Fibroblast of lung (primary cell): ENCODE data around the gene CYP4F22. TPM values are rescaled to one million over a fixed set of nuclear protein-coding genes. Genes with fewer than 3 reads are reported as not detected.

Source experiments
- DNase-seq, 2 donors: peaks; one replicate each; pipeline versions ENCODE4 v3.0.0 to v3.0.0-alpha.2; 2010; ENCODE audit warnings: low read depth in 2 of 2
- H2AFZ ChIP-seq: 2 replicates; pipeline ENCODE4 v1.5.1; 2012; ENCODE audit warnings: low read length, control low read depth, inconsistent platforms
- H3K27ac ChIP-seq: 2 replicates; pipeline ENCODE4 v1.5.1; 2011; ENCODE audit warnings: low read length, control low read depth; ENCODE audit not compliant: insufficient read depth
- H3K27me3 ChIP-seq: 2 replicates; pipeline ENCODE4 v1.5.1; 2011; ENCODE audit warnings: mild to moderate bottlenecking, low read length; ENCODE audit not compliant: control insufficient read depth, insufficient read depth
- H3K36me3 ChIP-seq: 2 replicates; pipeline ENCODE4 v1.5.1; 2011; ENCODE audit warnings: low read length; ENCODE audit not compliant: control insufficient read depth, insufficient read depth
- H3K4me1 ChIP-seq: 2 replicates; pipeline ENCODE4 v1.5.1; 2011; ENCODE audit warnings: low read length; ENCODE audit not compliant: control insufficient read depth, insufficient read depth; ENCODE audit errors: extremely low read depth
- H3K4me2 ChIP-seq: 2 replicates; pipeline ENCODE4 v1.5.1; 2011; ENCODE audit warnings: low read length, control low read depth; ENCODE audit not compliant: insufficient read depth; ENCODE audit errors: extremely low read depth
- H3K4me3 ChIP-seq, 4 experiments: fragments of 200-600 bp in 1 of 4; sonication (generic) in 1 of 4; replicated peaks in 1 of 4; 2 replicates each; pipeline ENCODE4 v1.5.1; 2011 to 2016; ENCODE audit warnings: low read length in 4 of 4, low read depth in 3 of 4, mild to moderate bottlenecking in 3 of 4, control low read depth in 2 of 4, inconsistent platforms in 1 of 4, mixed read lengths in 1 of 4; ENCODE audit not compliant: insufficient read depth in 1 of 4; ENCODE audit errors: control extremely low read depth in 1 of 4
- H3K79me2 ChIP-seq: 2 replicates; pipeline ENCODE4 v1.5.1; 2012; ENCODE audit warnings: mild to moderate bottlenecking, low read length, inconsistent platforms; ENCODE audit not compliant: control insufficient read depth, insufficient read depth
- H3K9ac ChIP-seq: 2 replicates; pipeline ENCODE4 v1.5.1; 2011; ENCODE audit warnings: mild to moderate bottlenecking, low read length, control low read depth; ENCODE audit not compliant: insufficient read depth
- H3K9me3 ChIP-seq: 2 replicates; pipeline ENCODE4 v1.5.1; 2012; ENCODE audit warnings: low read depth, low read length; ENCODE audit not compliant: control insufficient read depth, insufficient read depth
- H4K20me1 ChIP-seq: 2 replicates; pipeline ENCODE4 v1.5.1; 2011; ENCODE audit warnings: low read length; ENCODE audit not compliant: control insufficient read depth, insufficient read depth; ENCODE audit errors: extremely low read depth
- CTCF ChIP-seq, 2 donors: IDR thresholded peaks in 1 of 2; conservative IDR thresholded peaks in 1 of 2; 1 replicate in 1 of 2; 2 replicates in 1 of 2; pipeline ENCODE4 v1.5.1; 2011 to 2012; ENCODE audit warnings: low read length in 2 of 2, control low read depth in 1 of 2, inconsistent platforms in 1 of 2, low read depth in 1 of 2, mild to moderate bottlenecking in 1 of 2
- EZH2 ChIP-seq: IDR thresholded peaks from 2 replicates; pipeline ENCODE4 v1.5.1; 2012; ENCODE audit warnings: low read length, control low read depth, mild to moderate bottlenecking; ENCODE audit errors: missing control alignments
- polyA plus RNA-seq, 2 donors: library from polyadenylated mRNA; depleted of rRNA in 1 of 2; stranded (reverse) in 1 of 2; unstranded in 1 of 2; fragments of >200 nt; gene quantifications; 2 replicates each; pipeline ENCODE4 v1.2.1, GENCODE V29; 2011 to 2012; ENCODE audit warnings: missing spikeins in 1 of 2
- total RNA-seq: library from RNA; depleted of rRNA; stranded (reverse); fragments of >200 nt; gene quantifications from 2 replicates; pipeline ENCODE4 v1.2.1, GENCODE V29; 2014

Gene CYP4F22
- total and polyA plus RNA-seq, 2 donors (not counting 1 experiment from before 2014, with no cell fraction given), result not detected

DNA sequence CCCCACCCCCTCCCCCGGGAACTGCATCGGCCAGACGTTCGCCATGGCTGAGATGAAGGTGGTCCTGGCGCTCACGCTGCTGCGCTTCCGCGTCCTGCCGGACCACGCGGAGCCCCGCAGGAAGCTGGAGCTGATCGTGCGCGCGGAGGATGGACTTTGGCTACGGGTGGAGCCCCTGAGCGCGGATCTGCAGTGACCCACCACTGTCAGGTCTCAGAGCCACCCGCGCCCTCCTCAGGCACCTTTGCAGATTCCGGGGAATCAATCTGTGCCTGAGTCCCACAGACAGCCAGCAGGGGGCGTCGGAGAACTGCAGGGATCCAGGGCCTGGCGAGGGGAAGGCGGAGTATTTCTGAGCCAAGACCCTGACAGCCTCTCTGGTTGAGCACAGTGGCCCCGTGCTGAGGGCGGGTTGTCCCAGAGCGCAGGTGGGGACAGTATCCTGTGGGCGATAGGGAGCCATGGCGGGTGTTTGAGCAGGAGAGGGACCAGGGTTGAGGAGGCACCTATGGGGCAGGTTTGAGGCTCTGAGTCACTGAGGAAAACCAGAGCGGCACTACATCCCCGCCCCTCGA lies 76.3 kb downstream of the CYP4F22 start:
- DNase-seq, result peak; percentile 32 to 48
- H3K9me3 ChIP-seq, result no peaks in the 10 kb centered on the region
- TF ChIP-seq EZH2, result no peak
- TF ChIP-seq CTCF (conservative IDR thresholded peaks at IDR 0.05 in 1 of 2, IDR thresholded peaks at IDR 0.05 in 1 of 2; ENCODE audit: low read depth in 1 of 2, low read length in 2 of 2), result peak; percentile 64 to 82
- H4K20me1 ChIP-seq, result no peaks in the 10 kb centered on the region
- H3K4me2 ChIP-seq, result no peak overlapping the region
- no peak overlapping the region for H2AFZ ChIP-seq
- H3K4me3 ChIP-seq, result no peak overlapping the region
- H3K27me3 ChIP-seq, result no peaks in the 10 kb centered on the region
- no peaks in the 10 kb centered on the region for H3K36me3 ChIP-seq
- no peaks in the 10 kb centered on the region for H3K4me1 ChIP-seq
- H3K27ac ChIP-seq, result no peak overlapping the region
- H3K9ac ChIP-seq, result no peak overlapping the region
- H3K79me2 ChIP-seq, result no peaks in the 10 kb centered on the region

DNA sequence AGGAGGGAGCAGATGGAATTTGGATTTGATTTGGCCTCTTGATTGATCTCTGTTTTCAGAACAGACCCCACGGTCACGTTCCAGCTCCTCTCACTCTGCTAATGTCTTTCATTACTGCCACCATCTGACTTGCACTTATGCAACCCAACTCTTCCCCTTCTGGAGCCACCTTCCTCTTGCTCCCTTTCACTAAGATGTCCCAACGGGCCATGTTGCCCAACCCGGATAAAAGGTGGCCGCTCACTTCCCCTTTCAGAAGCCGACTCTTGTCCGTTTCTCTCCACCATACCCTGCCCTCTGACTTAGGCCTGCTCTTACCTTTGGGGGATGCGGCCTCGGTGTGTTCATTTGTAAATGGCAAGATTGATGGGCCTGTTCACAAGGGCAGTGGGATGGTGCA lies 79.3 kb downstream of the CYP4F22 start:
- Histone ChIP-seq H2AFZ (no peak overlapping the region), H3K27me3 (no peaks in the 10 kb centered on the region), H3K9ac (no peak overlapping the region), H3K79me2 (no peaks in the 10 kb centered on the region), H4K20me1 (no peaks in the 10 kb centered on the region), H3K9me3 (no peaks in the 10 kb centered on the region), H3K4me3 (no peak overlapping the region), H3K4me2 (no peak overlapping the region), H3K4me1 (no peaks in the 10 kb centered on the region), H3K27ac (no peak overlapping the region), H3K36me3 (no peaks in the 10 kb centered on the region)
- TF ChIP-seq CTCF (conservative IDR thresholded peaks at IDR 0.05 in 1 of 2, IDR thresholded peaks at IDR 0.05 in 1 of 2; ENCODE audit: low read depth in 1 of 2, low read length in 2 of 2) (no peak), EZH2 (no peak)
- DNase-seq, result no peak

- Histone ChIP-seq H3K27me3 (no peaks in the 10 kb centered on the region), H3K4me3 (no peak overlapping the region), H3K36me3 (no peaks in the 10 kb centered on the region), H3K9ac (no peak overlapping the region), H3K79me2 (no peaks in the 10 kb centered on the region), H3K9me3 (no peaks in the 10 kb centered on the region), H4K20me1 (no peaks in the 10 kb centered on the region), H3K4me1 (no peaks in the 10 kb centered on the region), H3K27ac (no peak overlapping the region), H3K4me2 (no peak overlapping the region), H2AFZ (no peak overlapping the region)
- no peak for DNase-seq
- no peak for TF ChIP-seq EZH2
Observed at GRCh38 chr19:15588265-15588664, 79.9 kb downstream of the CYP4F22 start.
